Gastrocnemius medialis (tissue), 4 donors: Measurements from ENCODE around the gene VPS18. TPM values are rescaled to one million over a fixed set of nuclear protein-coding genes. Genes with fewer than 3 reads are reported as not detected.

Source experiments
- ATAC-seq, 2 donors: fragments of 150-250 bp; one replicate each; pipeline ENCODE4 v1.9.1; 2016
- DNase-seq, 2 donors: peaks; one replicate each; pipeline ENCODE4 v3.0.0-alpha.2; 2019
- H3K27ac ChIP-seq, 4 donors: fragments of 200-600 bp; sonication (generic); 1 replicate in 1 of 4; 2 replicates in 3 of 4; pipeline ENCODE4 v1.5.1; 2016 to 2018; ENCODE audit warnings: mild to moderate bottlenecking in 2 of 4, moderate library complexity in 1 of 4
- H3K27me3 ChIP-seq, 3 donors: fragments of 200-600 bp; sonication (generic) in 2 of 3; 1 replicate in 1 of 3; 2 replicates in 2 of 3; pipeline versions ENCODE4 v1.5.1 to v1.6.0; 2016 to 2019; ENCODE audit warnings: mild to moderate bottlenecking in 1 of 3, moderate library complexity in 1 of 3
- H3K36me3 ChIP-seq, 2 donors: fragments of 200-600 bp; sonication (generic) in 1 of 2; one replicate each; pipeline ENCODE4 v1.5.1; 2017 to 2018
- H3K4me1 ChIP-seq, 2 donors: fragments of 200-600 bp; sonication (generic) in 1 of 2; one replicate each; pipeline ENCODE4 v1.5.1; 2016 to 2017; ENCODE audit warnings: mild to moderate bottlenecking in 2 of 2
- H3K4me3 ChIP-seq, 4 donors: fragments of 200-600 bp; sonication (generic) in 3 of 4; 1 replicate in 1 of 4; 2 replicates in 3 of 4; pipeline ENCODE4 v1.5.1; 2016 to 2019; ENCODE audit warnings: mild to moderate bottlenecking in 2 of 4
- H3K9me3 ChIP-seq, 3 donors: fragments of 200-600 bp; sonication (generic) in 2 of 3; 1 replicate in 1 of 3; 2 replicates in 2 of 3; pipeline ENCODE4 v1.5.1; 2016 to 2019
- CTCF ChIP-seq, 5 experiments: fragments of 450-650 bp in 3 of 5; fragments of 200-600 bp in 2 of 5; sonication (generic) in 2 of 5; IDR thresholded peaks in 4 of 5; conservative IDR thresholded peaks in 1 of 5; 1 replicate in 4 of 5; 2 replicates in 1 of 5; pipeline ENCODE4 v1.5.1; 2016 to 2019; ENCODE audit warnings: antibody characterized with exemption in 5 of 5, mild to moderate bottlenecking in 3 of 5, moderate library complexity in 3 of 5
- POLR2A ChIP-seq, 2 donors: fragments of 450-650 bp; IDR thresholded peaks; one replicate each; pipeline ENCODE4 v1.6.1; 2017; ENCODE audit warnings: antibody characterized with exemption in 2 of 2, mild to moderate bottlenecking in 2 of 2, moderate library complexity in 2 of 2
- in situ Hi-C, 4 donors: fragments of 200-750 bp; cut with MboI; loops; one replicate each; pipeline versions ENCODE4 v1.15.0 to v1.8.0; 2017; ENCODE audit warnings: low sequenced_read_pairs in 4 of 4
- intact Hi-C: fragments of 100-400 bp; cut with DNase I; formaldehyde crosslinking; loops from one replicate; pipeline ENCODE4 v1.15.1; 2023; ENCODE audit warnings: low total_unique reads
- total RNA-seq, 4 donors: library from RNA; depleted of rRNA; stranded (reverse); fragments of >200 nt; gene quantifications; one replicate each; pipeline versions ENCODE4 v1.1.0 to v1.2.3, GENCODE V29; 2016

The VPS18 gene
- total RNA-seq, 4 donors from 2014 or later: 18.5 to 26.1 (median 19.3) TPM

GRCh38 chr15:40871749-40872617 is 22.3 kb upstream of the VPS18 start:
- TF ChIP-seq CTCF (IDR thresholded peaks at IDR 0.05 in 4 of 5, conservative IDR thresholded peaks at IDR 0.05 in 1 of 5): no peak
- TF ChIP-seq POLR2A (IDR thresholded peaks at IDR 0.05): no peak
- H3K9me3 ChIP-seq: no peaks in the 10 kb centered on the region
- no peaks in the 10 kb centered on the region for H3K4me1 ChIP-seq
- intact Hi-C loops: no loop called here
- no peaks in the 10 kb centered on the region for H3K36me3 ChIP-seq
- no peak overlapping the region for H3K27ac ChIP-seq
- no peak overlapping the region for H3K4me3 ChIP-seq
- H3K27me3 ChIP-seq: peaks cover 0 to 11% (median 11%) of the 10 kb centered on the region in 3 donors
- ATAC-seq: no peak
- DNase-seq: no peak
- in situ Hi-C loops: no loop called here

- peak overlapping the region; percentile 51 to 68 (median 58) for H3K4me3 ChIP-seq
- H3K27me3 ChIP-seq: peaks cover 0 to 11% (median 11%) of the 10 kb centered on the region in 3 donors
- DNase-seq: no peak
- H3K27ac ChIP-seq: no peak overlapping the region
- no peaks in the 10 kb centered on the region for H3K36me3 ChIP-seq
- H3K9me3 ChIP-seq: no peaks in the 10 kb centered on the region
- no peaks in the 10 kb centered on the region for H3K4me1 ChIP-seq
- intact Hi-C loops: no loop called here
- no peak for ATAC-seq
- in situ Hi-C loops: no loop called here
- TF ChIP-seq POLR2A (IDR thresholded peaks at IDR 0.05) (no peak), CTCF (IDR thresholded peaks at IDR 0.05 in 4 of 5, conservative IDR thresholded peaks at IDR 0.05 in 1 of 5) (no peak)
These were observed 21.2 kb upstream of the VPS18 start for GRCh38 chr15:40872791-40873693.

GRCh38 chr15:40873694-40874561 is 20.3 kb upstream of the VPS18 start, which contains the start of gene RHOV:
Gene RHOV (minus strand): TSS chr15:40874234. CDS start chr15:40874139, 95 bp downstream.
- DNase-seq: no peak
- TF ChIP-seq POLR2A (IDR thresholded peaks at IDR 0.05): no peak
- peak in 1 of 5 experiments; percentile 29 for TF ChIP-seq CTCF (IDR thresholded peaks at IDR 0.05 in 4 of 5, conservative IDR thresholded peaks at IDR 0.05 in 1 of 5)
- intact Hi-C loops: no loop called here
- no peak within 1 kb of the TSS for H3K27ac ChIP-seq
- H3K9me3 ChIP-seq: no peaks in the 10 kb centered on the region
- H3K36me3 ChIP-seq: no peaks in the 10 kb centered on the region
- peak; percentile 14 to 36 for ATAC-seq
- in situ Hi-C loops: no loop called here
- H3K4me3 ChIP-seq: peak within 1 kb of the TSS; percentile 51 to 68 (median 58)
- H3K4me1 ChIP-seq: no peaks in the 10 kb centered on the region
- H3K27me3 ChIP-seq: peaks cover 0 to 11% (median 11%) of the 10 kb centered on the region in 3 donors
